ENCODE results near the gene VAV2.
A peak's percentile ranks its signal among the peaks of the same experiment; 100 is the strongest.

VAV2 gene

GRCh38 chr9:133715866-133716563, 276.1 kb downstream of the VAV2 start:
- no peak for DNase-seq (ENCODE audit: low read depth)
- in situ Hi-C loops (cut with HindIII; ENCODE audit: low sequenced_read_pairs), result no loop called here
- TF ChIP-seq, protein P1, sequence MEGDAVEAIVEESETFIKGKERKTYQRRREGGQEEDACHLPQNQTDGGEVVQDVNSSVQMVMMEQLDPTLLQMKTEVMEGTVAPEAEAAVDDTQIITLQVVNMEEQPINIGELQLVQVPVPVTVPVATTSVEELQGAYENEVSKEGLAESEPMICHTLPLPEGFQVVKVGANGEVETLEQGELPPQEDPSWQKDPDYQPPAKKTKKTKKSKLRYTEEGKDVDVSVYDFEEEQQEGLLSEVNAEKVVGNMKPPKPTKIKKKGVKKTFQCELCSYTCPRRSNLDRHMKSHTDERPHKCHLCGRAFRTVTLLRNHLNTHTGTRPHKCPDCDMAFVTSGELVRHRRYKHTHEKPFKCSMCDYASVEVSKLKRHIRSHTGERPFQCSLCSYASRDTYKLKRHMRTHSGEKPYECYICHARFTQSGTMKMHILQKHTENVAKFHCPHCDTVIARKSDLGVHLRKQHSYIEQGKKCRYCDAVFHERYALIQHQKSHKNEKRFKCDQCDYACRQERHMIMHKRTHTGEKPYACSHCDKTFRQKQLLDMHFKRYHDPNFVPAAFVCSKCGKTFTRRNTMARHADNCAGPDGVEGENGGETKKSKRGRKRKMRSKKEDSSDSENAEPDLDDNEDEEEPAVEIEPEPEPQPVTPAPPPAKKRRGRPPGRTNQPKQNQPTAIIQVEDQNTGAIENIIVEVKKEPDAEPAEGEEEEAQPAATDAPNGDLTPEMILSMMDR (IDR thresholded peaks at IDR 0.05; ENCODE audit: low read depth, low read length, missing control alignments), result peak; percentile 59
- H3K4me3 ChIP-seq (ENCODE audit: low read depth, low read length), result no peak overlapping the region

DNA sequence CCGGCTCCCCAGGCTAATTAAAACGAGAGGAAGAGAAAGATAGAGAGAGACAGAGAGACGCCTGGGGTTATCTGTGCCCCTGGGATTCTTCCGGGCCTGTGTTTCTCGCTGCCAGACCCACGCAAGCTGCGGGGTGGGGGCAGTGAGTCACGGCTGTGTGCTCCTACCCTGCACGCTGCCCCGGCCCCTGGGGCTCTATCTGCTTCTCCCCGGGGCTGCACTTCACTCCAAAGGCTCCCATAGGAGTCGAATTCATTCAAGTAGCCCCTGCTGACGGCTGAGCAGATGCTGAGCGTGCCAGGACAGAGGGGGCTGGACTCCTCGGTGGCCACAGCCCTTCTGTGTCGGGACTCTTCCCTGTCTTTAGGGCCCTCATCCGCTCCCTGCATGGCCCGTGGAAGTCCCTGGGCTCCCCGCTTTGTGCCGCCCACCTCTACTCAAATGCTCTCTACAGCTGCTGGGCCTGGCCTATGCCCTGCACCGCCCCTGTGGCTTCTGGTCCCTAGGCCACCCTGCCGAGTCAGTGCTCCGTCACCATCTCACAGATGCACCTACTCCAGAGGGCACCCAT, 276.7 kb downstream of the VAV2 start:
- TF ChIP-seq, protein P1 (IDR thresholded peaks at IDR 0.05; ENCODE audit: low read depth, low read length, missing control alignments), result no peak
- no peak for DNase-seq (ENCODE audit: low read depth)
- H3K4me3 ChIP-seq (ENCODE audit: low read depth, low read length), result no peak overlapping the region
- in situ Hi-C loops (cut with HindIII; ENCODE audit: low sequenced_read_pairs), result no loop called here

DNA sequence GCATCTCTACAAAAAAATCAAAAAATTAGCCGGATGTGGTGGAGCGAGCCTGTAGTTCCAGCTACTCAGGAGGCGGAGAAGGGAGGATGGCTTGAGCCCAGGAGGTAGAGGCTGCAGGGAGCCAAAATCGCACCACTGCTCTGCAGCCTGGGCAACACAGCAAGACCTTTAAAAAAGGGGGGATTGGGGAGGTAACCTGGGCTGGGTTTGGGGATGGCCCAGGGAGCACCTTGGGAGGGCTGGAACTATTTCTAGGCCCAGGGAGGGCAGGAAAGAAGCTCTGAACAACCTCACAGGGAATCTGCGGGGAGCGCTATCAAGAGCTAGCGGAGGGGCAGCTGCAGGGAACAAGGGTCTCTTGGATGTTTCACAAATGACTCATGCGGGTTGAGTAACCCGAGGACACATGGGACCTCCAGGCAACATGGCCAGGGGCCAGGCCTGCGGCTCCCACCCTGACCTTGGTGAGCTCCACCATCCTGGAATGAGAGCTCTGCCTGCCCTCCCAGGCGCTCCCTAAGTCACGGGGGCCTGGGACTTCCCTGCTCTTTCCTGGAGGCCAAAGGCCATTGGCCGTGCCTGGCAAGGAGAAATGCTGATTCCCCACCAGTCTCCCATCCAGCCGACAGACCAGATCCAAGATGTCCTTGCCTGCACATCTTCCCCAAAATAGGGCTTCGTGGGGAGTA, 277.4 kb downstream of the VAV2 start:
- DNase-seq (ENCODE audit: low read depth), result peak; percentile 35
- no peak overlapping the region for H3K4me3 ChIP-seq (ENCODE audit: low read depth, low read length)
- TF ChIP-seq, protein P1 (IDR thresholded peaks at IDR 0.05; ENCODE audit: low read depth, low read length, missing control alignments), result no peak
- in situ Hi-C loops (cut with HindIII; ENCODE audit: low sequenced_read_pairs), result no loop called here

DNA sequence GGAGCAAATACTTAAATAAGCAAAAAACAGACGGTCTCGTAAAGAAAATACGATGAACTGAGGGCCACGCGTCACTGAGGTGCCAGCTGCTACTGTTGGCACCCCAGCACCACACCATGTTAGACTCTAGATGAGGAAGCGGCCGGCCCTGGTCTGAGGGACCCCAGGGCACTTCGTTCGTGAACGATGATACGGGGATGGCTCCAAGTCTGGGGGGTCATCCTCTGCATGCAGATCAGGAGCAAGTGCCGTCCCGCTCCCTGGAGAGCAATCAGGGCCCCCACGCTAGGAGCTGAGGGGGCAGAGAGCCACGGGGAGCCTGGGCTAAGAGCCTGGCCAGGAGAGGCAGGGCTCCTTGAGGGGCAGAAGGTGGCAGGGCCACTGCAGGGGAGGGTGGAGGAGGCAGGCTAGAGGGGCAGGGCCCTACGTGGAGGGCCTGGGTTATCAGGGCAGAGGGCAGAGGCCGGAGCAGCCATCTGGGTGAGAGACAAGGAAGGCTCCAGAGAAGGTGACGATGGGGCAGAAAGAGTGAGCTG, 278.1 kb downstream of the VAV2 start:
- in situ Hi-C loops (cut with HindIII; ENCODE audit: low sequenced_read_pairs), result no loop called here
- no peak overlapping the region for H3K4me3 ChIP-seq (ENCODE audit: low read depth, low read length)
- TF ChIP-seq, protein P1 (IDR thresholded peaks at IDR 0.05; ENCODE audit: low read depth, low read length, missing control alignments), result no peak
- no peak for DNase-seq (ENCODE audit: low read depth)

DNA sequence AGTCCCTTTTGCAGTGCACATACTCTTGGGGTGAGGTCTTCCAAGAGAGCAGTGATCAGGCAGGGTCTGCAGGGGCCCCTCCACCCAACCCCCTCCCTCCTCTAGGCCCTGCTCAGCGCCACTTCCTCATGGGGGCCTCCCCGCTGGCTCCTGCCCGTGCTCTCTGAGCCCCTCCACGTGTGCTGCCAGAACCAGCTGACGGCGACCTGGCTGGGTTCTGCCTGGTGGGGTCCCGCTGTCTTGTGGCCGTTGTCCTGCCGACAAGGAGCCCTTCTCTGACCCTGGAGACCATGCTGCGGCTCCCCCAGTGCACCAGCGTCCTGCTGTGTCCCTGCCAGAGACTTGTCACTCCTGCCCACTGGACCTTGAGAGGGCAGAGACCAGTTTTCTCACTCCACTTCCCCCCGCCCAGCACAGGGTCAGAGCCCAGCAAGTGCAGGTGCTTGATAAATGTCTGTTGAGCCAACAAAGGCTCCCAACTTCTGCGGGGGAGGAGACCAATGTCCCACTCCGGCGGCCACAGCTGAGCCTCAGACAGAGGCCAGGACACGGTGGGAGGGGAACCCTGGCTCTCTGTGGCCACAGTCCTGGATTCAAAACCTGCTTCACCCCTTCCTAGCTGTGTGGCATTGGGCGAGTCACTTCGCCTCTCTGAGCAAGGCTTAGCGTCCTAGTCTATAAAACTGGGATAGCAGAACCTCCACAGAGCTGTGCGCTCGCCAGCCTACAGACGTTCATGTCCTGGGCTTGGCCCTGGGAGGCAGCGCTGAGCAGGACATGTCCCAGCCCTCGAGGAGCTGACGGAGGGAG, 278.8 kb downstream of the VAV2 start:
- in situ Hi-C loops (cut with HindIII; ENCODE audit: low sequenced_read_pairs), result no loop called here
- no peak for DNase-seq (ENCODE audit: low read depth)
- TF ChIP-seq, protein P1 (IDR thresholded peaks at IDR 0.05; ENCODE audit: low read depth, low read length, missing control alignments), result no peak
- no peak overlapping the region for H3K4me3 ChIP-seq (ENCODE audit: low read depth, low read length)

Measured in astrocyte of the cerebellum (primary cell).